GM19324 (cell line): ENCODE data around the gene SH3PXD2A.

Source experiments
- ATAC-seq: cut with Tn5 transposase; IDR thresholded peaks from one replicate; pipeline ENCODE4 v1.9.1; 2021; ENCODE audit warnings: mild to moderate bottlenecking, moderate library complexity; ENCODE audit not compliant: unreplicated experiment, low FRiP score

SH3PXD2A gene

DNA sequence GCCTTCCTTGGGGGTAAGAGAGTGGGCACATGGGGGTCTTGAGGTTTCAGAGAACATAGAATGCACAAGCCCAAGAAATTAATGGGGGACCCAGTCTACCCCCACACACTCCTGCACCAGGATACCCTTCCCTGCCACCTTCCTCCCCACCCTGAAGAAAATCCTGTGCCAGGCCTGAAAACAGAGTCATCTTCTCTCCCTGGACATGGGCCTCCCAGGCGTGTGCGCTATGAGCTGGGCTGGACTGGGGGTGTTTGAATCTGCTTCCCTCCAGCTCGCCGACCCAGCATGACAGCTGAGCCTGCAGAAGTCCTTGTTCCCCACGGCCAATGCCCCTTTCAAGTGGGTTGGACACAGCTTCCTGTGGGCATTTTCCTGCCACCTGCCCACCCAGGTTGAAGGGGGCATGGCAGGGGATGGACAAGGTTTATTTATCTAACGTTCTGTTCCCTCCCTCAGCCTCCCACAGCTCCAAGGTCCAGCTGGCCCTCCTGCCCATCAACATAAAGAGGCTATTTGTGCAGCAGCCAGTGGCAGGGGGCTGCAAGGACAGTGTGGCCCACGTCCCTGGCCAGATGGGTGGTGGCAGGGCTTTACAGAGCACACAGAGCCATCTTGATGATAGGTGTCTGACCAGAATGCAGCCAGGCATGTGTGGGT, 141.0 kb downstream of the SH3PXD2A start:
- no peak for ATAC-seq

DNA sequence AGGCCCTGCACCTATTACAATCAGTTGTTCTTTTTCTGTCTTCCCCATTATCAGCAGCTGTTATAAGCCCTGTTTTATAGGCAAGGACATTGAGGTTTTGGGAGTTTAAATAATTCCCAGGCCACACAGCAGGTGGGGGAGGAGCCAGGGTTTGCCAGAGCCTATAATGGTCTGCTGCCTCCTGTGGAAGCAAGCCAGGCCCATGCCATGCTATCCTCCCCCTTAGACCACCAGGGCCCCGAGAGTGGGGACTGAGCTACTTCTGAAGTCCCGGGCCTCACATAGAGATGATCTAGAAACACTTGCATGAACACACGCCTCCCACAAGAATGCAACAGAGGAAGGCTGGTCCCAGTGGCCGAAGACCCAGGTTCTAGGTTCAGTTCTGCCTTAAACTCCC, 141.7 kb downstream of the SH3PXD2A start:
- no peak for ATAC-seq

DNA sequence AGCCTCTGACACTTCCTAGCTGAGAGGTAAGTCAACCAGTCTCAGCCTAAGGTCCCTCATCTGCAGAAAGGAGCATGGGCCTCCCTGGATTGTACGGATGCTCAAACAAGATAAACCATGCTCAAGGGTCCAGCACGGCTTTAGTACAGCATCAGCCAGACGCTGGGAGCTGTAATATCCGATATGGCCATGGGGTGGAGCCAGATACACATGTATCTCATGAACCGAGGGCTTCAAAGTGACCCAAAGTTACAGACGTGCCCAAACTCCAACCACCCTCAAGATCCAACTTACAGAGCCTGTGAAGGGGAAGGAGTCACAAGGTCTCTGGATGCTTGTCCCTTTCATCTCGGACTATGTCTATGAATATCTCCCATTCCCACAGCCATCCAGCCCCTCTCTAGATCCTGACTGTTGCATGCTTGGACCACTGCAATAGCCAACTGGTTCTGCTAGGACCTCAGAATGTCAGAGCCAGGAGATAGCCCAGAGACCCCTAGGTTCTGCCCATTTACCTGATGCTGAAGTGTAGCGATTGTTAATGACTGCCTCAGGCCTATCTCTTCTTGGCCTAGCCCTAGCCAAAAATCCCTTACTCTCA, 142.4 kb downstream of the SH3PXD2A start:
- ATAC-seq = no peak

DNA sequence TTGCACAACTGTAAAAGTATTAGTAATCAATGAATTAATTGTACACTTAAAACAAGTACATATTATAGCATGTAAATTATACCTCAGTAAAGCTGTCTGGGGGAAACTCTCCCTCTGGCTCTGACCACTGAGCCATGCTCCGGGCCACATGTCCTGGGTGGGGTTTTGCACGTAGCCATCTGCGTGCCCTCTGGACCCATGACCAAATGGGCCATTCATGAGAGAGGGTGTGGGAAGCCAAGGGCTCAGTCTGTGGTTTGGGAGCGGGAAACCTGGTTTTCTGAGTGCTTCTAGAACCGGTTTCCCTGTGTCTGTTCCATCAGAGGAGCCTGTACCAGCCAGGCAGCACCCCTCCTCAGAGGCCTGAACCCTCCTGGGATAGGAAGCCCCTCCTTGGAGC, 143.2 kb downstream of the SH3PXD2A start:
- ATAC-seq = no peak

DNA sequence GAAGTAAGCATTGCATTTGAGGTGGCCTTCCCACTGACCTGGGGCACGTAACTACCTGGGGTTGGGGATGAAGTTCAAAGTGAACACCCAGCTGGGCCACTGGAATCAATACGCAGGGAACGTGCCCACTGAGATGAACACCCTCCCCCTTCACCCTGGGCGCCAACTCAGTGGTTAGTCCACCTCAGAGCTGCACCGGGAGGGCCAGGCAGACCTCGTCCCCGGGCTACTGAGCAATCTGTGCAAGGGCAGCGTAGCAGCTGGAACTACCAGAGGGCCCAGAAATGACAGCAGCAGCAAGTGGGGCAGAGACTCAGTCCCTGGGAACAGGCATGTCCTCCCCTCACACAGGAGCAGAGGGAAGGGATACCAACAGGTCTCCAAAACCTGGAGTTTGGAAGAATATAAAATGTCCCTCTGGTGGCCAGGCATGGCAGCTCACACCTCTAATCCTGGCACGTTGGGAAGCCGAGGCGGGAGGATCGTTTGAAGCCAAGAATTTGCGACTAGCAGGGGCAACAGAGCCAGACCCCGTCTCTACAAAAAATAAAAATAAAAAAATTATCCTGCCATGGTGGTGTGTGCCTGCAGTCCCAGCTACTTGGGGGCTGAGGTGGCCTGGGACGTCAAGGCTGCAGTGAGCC, 143.9 kb downstream of the SH3PXD2A start:
- ATAC-seq = no peak

DNA sequence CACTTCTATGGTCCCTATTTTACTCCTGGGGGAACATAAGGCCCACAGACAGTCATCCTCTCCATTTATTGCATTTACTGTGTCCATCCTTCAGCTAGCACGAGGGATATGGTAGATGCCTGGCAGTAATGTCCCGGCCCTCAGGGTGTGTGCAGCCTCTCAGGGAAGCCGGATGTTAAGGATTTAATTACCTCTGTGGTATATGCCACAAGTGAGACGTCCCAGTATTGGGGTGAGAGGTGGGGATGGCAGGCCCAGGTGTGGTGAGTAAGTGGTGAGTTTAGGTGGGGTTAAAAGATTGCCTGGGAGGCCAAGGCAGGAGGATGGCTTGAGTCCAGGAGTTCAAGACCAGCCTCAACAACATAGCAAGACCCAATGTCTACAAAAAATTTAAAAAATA, 144.9 kb downstream of the SH3PXD2A start:
- ATAC-seq = no peak

DNA sequence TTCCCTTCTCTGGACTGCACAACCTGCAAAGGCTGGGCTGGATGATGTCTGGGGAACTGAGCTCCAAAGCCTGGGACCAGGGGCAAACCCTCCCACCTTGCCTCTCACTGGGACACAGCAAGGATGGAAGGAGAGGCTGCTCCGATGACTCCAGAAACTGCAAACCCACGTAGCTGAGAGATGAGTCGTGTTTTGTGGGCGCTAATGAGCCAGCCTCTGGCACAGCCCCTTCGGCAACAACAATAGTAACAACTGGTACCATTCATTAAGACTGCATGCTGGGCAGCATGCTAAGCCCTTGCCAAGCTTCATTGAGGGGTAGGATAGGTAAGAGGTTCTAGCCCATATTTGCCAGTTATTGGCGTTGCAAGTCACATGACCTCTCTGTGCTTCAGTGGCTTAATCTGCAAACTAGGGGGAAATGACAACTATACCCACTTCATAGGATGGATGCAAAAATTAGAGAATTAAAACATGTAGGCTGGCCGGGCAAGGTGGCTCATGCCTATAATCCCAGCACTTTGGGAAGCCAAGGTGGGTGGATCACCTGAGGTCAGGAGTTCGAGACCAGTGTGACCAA, 145.9 kb downstream of the SH3PXD2A start:
- ATAC-seq = no peak

DNA sequence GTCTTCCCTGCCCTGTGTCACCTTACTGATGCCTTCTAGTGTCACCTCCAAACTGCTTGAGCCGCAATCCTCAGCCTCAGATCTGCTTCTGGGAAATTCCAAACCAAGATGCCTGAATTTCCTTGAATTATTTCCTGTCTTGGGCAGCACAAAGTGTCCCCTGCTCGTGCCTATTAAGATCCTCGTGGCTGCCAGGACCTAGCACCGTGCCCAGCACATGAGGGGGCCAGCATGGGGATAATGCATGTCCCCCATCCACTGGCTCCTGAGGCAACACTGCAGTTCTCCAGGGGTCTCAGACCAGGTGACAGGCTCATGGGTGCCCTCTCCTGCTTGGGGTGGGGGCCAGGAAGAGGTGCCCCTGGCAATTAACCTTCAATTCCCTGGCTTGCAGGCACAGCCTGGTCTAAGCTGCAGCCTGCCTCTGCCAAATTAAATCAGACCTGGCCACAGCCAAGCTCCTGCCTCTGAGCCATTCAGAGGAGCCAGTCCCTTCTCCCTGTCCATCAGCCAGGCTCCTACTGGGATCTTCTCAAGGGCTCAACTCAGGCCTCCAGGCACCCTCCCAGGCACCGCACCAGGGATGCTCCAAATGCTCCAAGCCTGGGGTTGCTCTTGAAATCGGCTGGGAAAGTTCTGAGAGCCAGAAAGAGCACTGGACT, 146.6 kb downstream of the SH3PXD2A start:
- no peak for ATAC-seq

DNA sequence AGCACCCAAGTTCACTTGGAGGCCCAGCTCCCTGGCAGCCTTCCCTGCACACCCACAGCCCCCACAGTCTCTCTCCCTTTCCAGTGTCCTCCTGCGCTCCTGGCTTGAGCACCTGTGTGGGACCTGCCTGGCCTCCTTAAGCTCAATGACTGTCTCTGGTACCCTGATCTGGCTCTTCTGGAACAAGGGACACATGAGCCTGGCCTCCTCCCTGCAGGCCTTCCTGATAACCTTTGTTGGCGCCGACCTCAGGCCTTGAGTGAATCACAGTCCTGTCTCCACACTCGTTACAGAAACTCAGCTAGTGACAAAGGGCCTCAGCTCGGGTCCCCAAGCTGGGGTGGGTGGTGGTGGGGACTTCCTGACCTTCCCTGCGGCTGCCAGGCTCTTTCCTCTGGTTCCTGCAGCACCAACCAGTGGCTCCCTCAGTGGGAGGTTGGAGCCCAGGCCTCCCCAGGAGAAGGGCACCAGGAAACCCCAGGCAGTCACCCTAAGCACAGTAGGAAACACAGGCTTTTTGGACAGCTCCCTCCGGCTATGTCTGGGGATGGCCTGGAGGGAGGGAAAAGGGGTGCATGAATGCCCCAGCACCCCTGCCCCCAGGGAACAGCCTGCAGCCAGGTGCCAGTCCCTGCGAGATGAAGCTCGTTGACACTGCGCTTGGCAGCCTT, 147.3 kb downstream of the SH3PXD2A start:
- no peak for ATAC-seq

DNA sequence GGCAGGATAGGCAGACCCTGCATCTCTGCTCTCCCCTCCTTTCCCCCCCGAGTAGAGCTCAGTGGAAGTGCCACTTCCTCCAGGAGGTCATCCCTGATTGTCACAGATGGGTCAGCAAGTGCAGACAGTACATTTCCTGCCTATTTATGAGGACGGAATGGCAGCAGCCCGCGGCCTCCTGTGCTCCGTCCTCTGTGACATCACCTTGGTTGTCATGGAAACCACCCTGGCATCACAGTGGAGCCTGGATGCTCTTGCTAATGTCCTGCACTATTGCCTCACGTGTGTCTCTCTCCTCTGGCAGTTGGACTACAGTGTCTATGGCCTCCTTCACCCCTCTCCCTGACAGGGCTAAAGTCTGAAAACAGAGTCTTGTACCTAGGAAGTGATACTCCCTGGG, 148.6 kb downstream of the SH3PXD2A start:
- ATAC-seq = no peak

DNA sequence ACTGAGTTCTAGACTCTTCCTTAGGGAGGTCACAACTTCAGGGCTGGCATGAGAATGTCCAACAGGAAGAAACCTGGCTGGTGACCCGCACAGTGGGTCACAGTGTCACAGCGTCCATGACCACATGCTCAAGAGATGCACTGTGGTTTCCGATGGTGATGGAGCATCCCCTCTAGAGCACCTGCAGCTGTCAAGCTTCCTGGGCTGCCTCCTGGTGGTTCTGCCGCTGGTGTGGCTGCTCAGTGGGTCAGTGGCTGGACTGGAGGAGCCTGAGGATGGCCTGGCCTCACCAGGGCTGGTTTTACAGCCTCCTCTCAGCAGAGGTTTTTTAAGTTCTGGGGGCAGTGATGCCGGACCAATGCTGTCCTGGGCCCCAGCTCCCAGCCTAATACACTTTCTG, 149.3 kb downstream of the SH3PXD2A start:
- ATAC-seq = no peak

DNA sequence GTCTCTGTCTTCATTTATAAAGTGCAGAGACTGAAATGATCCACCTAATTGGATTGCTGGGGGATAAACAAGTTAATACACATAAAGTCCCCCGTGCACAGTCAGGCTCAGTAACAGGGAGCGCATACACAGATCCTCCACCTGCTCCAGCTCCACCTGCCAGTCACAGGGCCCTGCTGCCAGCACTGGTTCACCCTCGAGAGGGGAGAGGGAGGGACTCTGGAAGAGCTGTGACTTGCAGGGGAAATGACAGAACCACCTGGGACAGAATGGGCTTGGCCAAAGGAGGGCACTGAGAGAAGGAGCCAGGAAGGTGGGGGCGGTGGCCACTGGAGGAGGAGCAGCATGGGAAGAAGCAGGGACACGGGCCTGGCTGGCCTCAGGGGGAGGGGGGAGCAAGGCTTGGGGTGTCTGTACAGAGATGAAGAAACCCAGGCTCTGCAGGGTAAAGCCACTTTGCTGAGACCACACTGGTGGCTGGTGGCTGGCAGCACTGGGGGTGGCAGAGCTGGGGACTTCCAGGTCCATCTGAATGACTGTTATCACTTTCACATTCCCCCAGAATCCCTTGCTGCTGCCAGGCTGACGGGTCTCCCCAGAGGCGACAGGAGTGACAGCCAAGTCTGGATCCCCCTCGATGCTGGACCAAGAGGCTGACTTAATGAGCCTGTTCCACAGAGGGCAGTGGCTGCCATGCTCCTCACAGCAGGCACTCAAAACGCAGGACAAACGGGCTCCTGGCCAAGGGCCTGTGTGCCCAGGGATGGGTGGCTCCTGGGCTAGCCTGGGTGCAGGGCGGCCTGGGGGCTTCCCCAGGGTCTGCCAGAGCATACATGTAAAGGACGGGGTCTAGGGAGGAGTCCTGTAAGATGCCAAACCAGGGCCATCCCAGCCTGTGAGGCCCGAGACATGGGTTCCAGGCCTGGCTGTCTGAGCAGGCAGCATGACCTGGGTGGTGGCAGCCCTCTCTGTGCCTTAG, 151.1 kb downstream of the SH3PXD2A start:
- no peak for ATAC-seq

DNA sequence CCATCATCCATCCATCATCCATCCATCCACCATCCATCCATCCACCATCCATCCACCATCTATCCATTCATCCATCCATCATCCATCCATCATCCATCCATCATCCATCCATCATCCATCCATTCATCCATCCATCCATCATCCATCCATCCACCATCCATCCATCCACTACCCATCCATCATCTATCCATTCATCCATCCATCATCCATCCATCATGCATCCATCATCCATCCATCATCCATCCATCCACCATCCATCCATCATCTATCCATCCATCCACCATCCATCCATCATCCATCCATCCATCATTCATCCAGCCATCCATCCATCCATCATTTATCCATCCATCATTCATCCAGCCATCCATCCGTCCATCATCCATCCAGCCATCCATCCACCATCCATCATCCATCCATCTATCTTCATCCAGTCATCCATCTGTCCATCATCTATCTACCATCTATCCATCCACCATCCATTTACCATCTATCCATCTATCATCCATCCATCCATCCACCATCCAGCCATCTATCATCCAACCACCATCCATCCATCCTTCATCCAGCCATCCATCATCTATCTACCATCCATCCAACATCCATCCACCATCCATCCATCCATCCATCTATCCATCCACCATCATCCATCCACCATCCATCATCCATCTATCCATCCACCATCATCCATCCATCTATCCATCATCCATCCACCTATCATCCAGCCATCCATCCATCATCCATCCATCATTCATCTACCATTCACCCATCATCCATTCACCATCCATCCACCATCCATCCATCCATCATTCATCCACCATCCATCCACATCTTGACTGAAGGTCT, 153.8 kb downstream of the SH3PXD2A start:
- ATAC-seq = no peak

DNA sequence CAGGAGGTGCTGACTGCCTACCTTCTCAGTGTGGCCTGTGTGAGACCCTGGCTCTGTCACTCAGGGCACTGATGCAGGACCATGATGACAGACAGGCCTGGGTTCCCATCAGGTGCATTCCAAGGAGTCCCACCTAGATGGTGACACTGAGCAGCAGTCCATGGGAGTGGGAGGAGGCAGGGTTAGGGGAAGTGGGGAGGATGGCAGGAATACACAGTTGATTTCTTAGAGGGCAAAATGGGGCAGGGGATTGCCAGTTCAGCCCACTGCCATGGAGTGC, 155.0 kb downstream of the SH3PXD2A start:
- no peak for ATAC-seq

DNA sequence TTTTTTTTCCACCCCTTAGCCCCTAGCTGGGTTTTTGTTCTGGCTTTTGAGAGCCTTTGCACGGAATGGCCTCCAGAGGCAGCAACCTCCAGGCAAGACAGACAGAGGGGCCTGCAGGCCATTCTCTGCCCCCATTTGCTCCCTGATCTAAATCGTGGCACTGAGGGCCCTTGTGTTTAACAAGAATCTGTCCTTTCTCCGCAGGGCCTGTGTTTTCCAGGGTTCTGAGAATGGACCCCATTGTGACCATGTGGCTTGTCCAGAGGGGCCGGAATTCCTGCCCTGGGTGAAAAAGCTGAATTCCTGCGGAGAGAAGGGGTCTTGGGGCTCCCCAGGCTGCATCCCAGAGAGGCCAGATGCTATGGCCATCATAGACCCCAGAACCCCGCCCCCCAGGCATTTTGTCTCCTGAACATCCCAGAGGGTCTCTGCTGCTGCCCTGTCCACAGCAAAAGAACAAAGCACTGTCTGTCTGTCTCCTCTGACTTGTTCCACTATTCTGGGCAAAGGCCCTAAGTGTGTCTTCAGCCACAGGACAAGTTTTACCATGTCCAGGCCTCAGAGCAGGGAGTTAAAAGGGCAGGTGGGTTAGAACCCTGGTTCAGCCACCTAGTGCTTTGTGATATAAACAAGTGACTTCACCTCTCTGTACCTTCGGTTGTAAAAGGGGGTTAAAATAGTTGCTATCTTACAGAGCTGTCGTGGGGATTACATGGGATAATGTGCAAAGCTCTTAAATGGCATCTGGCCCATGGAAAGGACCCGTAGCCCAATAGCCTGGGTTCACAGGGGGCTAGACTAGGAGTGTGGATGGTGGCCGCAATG, 155.6 kb downstream of the SH3PXD2A start:
- ATAC-seq = no peak

DNA sequence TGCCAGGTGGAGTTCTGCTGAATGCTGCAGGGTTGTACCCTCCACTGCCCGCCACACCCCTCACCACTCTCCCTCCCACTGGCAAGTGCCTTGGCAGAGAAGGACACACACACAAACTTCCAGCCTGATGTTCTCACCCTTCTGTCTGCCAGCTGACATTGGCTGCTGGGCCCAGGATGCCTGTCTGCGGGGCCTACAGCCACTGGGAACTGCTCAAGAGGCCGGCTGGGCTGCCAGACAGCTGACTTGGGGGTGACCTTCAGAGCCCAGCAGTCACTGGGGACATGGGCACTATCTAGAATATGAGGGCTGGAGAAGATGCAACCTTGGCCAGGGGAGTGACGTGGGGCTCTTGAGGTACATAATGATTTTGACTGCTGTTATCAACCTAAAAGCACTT, 157.1 kb downstream of the SH3PXD2A start:
- ATAC-seq = no peak

DNA sequence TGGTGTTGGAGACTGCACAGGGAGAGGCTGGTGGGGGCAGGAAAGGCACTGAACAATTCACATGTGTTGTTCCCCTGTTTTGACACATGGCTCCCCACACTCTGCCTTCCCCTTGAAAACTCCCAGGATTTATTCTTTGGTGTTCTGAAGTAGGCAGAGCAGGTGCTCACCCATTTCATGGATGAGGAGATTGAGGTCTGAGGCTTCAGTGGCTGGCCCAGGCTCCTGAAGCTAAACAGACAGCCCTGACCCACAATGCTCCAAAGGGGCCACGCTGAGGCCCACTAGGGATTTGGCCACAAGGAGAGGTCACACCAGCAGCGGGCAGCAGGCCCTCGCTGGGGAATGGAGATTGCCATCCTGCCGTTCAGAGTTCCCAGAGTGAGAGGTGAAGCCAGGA, 157.6 kb downstream of the SH3PXD2A start:
- no peak for ATAC-seq
